GM12878 (cell line): ENCODE results near the gene IL37.

Source experiments
- MLLT1 ChIP-seq: fragments of 450-650 bp; IDR thresholded peaks from 2 replicates; pipeline ENCODE4 v1.6.1; 2016; ENCODE audit warnings: mild to moderate bottlenecking
- MYC ChIP-seq: IDR thresholded peaks from 2 replicates; pipeline ENCODE4 v1.6.1; 2011; ENCODE audit warnings: mild to moderate bottlenecking, low read length, moderate library complexity, inconsistent platforms; ENCODE audit not compliant: insufficient read depth, insufficient replicate concordance, insufficient read length, severe bottlenecking
- TF ChIP-seq, protein P1 (sequence below): fragments of 450-650 bp; IDR thresholded peaks from 2 replicates; pipeline ENCODE4 v1.6.1; 2018; ENCODE audit warnings: mild to moderate bottlenecking, low read depth, moderate library complexity; ENCODE audit not compliant: partially characterized antibody

DNA sequence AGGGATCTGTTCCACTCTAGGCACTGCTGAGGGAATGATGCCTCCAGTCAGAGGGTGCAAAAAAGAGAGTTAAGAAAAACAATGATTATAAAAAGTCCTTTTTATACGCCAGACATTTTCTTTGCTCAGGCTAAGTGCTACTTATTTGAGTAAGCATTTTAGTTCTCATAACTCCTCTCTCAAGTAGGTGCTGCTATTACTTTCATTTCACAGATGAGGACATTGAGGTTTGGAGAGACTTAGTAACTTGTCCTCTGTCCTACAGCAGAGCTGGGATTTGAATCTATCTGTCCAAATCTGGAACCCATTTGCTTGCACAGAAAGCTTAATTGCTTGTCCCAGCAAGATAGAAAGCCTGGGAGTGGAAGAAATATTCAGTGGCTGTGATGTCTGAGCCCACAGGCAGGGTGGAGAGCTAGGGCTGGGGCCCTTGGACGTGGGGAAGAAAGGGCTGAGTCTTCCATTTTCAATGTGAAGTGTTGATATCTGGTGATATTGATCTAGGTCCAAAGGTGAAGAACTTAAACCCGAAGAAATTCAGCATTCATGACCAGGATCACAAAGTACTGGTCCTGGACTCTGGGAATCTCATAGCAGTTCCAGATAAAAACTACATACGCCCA is 5.8 kb downstream of the IL37 start:
- TF ChIP-seq MLLT1 (no peak), MYC (no peak)
- TF ChIP-seq, protein P1, sequence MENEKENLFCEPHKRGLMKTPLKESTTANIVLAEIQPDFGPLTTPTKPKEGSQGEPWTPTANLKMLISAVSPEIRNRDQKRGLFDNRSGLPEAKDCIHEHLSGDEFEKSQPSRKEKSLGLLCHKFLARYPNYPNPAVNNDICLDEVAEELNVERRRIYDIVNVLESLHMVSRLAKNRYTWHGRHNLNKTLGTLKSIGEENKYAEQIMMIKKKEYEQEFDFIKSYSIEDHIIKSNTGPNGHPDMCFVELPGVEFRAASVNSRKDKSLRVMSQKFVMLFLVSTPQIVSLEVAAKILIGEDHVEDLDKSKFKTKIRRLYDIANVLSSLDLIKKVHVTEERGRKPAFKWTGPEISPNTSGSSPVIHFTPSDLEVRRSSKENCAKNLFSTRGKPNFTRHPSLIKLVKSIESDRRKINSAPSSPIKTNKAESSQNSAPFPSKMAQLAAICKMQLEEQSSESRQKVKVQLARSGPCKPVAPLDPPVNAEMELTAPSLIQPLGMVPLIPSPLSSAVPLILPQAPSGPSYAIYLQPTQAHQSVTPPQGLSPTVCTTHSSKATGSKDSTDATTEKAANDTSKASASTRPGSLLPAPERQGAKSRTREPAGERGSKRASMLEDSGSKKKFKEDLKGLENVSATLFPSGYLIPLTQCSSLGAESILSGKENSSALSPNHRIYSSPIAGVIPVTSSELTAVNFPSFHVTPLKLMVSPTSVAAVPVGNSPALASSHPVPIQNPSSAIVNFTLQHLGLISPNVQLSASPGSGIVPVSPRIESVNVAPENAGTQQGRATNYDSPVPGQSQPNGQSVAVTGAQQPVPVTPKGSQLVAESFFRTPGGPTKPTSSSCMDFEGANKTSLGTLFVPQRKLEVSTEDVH = no peak
